HG03159 (cell line): ENCODE data around the gene SLCO3A1.
"Not testable (repeated sequence)": the region's sequence is repeated elsewhere in the genome, so short reads cannot be mapped to it uniquely, and the experiment has no call there.

ENCODE experiments used
- ATAC-seq: cut with Tn5 transposase; IDR thresholded peaks from one replicate; pipeline ENCODE4 v1.9.1; 2021; ENCODE audit warnings: mild to moderate bottlenecking, moderate library complexity; ENCODE audit not compliant: unreplicated experiment

Gene SLCO3A1

DNA sequence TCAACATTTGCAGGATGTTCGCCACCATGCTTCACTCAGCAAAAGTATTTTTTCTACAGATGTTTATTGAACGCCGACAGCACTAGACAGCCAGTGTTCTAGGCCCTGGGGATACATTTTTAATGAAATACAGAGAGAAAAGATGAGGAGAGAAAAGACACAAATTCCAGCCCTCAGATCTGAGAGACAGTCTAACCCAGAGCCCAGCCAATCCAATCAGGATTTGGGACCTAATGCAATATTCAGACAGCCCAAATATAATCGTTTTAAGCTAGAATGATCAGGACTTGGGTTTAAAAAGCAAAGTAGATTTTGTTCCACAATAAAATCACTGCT is 174.8 kb downstream of the SLCO3A1 start:
- ATAC-seq, result no peak

DNA sequence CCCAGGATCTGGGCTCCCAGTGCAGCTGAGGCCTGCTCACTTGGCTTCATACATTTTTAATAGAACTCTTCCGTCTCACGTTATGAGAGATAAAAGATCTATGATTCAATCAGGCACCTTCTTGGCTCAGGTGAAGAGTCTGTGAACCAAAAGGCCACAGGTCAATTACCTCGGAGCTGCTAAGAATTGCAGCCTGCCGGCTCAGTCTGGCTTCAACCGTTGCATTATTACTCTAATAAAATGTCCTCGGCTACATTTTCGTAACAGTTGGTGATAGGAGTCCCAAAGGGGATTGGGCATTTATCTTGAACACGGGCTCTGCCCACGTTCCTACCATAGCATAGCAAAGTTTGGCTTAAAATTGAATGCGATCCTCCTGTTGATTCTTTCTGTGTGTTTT is 176.3 kb downstream of the SLCO3A1 start:
- no peak for ATAC-seq

- no peak for ATAC-seq
Observed at GRCh38 chr15:92033314-92033713, 179.8 kb downstream of the SLCO3A1 start.

DNA sequence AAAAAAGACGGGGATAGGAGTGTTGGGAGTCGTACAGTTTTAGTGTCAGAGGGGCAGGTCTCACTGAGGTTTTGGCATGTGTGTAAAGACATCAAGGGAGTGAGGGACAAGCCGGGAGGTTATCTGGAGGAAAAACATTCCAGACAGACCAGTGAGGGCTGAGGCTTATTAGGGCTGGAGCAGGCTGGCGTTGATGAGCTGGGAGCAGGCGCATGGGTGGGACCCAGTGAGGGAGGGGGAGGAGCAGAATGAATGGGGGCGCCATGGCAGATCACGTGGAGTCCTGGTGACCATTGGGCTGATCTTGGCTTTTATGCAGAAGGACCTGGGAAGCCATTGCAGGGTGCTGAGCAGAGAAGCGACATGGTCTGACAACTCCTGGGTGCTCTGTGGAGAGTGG is 180.2 kb downstream of the SLCO3A1 start:
- no peak for ATAC-seq

DNA sequence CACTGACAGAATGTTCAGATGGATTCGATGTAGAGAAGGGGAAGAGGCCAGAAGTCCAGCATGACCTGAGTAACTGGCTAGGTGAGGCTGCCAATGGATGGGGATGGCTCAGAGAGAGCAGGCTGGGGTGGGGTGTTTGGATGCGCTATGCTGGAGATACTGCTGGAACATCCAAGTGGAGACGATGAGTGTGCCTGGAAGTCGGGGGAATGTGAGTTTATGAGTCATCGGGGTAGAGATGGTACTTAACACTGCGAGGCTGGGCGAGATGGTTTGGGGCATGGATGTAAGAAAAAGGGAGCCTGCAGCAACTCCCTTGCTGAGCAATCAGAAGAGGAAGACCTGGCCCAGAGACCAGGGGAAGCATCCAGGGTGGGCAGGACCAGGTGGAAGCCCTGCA is 180.7 kb downstream of the SLCO3A1 start:
- ATAC-seq, result no peak

- ATAC-seq, result no peak
Observed at GRCh38 chr15:92035551-92035950, 182.0 kb downstream of the SLCO3A1 start.

DNA sequence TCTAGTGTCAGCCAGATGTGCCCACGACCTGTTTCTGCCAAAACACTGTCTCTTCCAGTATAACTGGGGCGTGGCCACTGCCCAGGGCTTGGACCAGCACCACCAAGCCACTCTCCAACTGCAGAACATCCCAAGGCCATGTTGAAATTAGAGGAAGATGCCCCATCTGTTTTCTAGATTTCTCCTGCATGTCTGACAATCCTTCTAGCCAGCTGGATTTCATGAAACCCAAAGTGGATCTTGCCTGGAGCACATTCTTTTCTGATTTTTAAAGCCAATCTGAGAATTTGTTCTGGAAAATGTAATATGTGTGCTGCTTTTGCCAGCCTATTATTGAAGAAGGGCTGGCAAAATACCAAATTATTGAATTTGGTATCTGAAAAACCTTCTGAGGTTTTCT is 182.5 kb downstream of the SLCO3A1 start:
- ATAC-seq, result no peak

GRCh38 chr15:92037491-92037890 is 184.0 kb downstream of the SLCO3A1 start:
- no peak for ATAC-seq

DNA sequence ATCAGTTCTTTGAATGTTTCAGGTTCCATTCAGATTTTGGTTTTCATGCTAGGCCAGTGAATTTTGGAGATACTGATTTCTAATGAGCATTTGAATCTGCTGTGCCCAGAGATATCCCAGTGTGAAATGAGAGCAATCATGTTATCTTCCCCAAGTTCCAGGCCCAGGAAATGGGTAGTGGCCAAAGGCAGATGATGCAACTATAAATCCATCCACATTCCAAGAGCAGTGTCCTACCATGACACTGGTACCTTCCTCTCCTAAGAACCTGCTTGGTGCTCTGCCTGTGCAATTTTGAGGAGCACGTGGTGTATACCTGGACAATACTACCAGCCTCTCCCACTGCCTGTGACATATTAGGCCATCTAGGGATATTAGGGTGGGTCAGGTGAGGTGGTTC is 186.8 kb downstream of the SLCO3A1 start:
- no peak for ATAC-seq

- ATAC-seq, result no peak
Observed at GRCh38 chr15:92041371-92041770, 187.9 kb downstream of the SLCO3A1 start.

GRCh38 chr15:92043283-92043682 is 189.8 kb downstream of the SLCO3A1 start:
- no peak for ATAC-seq

DNA sequence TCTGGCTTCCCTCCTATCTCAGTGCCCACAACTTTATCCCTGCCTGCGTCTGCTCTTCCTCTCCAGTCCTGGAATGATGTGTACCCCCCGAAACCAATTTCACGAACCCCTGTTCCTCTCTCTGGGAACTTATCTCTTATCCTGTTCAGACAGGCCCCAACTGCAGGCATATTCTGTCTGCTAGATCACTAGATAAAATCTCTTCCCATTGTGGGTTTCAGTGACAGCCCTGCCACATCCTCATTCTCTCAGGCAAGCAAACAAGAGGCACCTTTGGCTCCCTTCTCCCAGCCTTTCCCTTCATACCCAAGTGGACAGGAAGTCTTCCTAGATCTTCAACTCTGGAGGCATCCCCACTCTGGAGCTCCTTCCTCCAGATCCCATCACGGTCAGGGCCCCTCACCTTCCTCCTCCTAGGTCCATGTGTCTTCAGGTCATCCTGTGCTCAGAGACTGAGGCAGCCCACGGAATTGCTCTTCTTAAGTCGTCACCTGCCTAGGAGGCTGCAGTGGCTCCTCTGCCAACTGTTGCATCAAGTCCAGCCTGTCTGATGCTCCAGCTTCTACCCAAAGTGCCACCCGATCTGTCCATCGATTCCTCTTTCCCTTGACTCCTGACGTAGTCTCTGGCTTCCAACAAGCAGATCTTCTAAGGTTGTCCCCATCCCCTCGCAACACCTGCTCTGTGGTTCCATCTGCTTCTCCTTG is 190.8 kb downstream of the SLCO3A1 start:
- ATAC-seq, result no peak

GRCh38 chr15:92047900-92048299 is 194.4 kb downstream of the SLCO3A1 start:
- no peak for ATAC-seq

GRCh38 chr15:92048739-92049138 is 195.2 kb downstream of the SLCO3A1 start:
- ATAC-seq, result no peak

DNA sequence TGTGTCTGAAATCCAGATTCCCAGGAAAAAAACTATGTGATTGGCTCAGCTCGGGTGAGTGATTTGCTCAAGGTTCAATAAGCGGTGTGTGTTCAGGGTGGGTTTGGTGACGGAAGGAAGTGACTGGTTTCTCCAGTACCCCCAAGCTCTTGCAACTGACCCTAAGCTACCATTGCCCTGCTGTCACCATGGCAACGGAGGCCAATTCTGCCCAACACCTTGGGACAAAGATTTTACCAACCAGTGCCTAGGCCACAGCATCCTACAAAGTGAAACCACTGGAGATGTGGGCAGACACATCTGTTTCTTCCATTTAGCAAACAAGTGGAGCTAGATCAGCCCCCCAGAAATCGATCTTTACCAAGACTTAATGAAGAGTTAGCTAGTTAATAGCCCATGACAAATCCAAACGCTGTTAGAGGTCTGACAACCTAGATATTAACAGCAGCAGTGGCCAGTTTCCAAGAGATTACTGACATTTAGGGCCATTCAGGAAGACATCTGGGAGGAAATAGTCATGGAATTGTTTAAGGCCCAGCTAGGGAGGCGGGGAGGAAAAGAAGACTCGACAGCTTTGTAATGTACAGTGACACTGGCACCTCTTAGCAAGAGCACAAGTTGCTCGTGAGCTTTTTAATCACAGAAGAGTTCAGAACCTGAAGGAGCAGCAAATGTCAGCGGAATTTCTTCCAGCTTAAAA is 195.9 kb downstream of the SLCO3A1 start:
- ATAC-seq, result no peak

DNA sequence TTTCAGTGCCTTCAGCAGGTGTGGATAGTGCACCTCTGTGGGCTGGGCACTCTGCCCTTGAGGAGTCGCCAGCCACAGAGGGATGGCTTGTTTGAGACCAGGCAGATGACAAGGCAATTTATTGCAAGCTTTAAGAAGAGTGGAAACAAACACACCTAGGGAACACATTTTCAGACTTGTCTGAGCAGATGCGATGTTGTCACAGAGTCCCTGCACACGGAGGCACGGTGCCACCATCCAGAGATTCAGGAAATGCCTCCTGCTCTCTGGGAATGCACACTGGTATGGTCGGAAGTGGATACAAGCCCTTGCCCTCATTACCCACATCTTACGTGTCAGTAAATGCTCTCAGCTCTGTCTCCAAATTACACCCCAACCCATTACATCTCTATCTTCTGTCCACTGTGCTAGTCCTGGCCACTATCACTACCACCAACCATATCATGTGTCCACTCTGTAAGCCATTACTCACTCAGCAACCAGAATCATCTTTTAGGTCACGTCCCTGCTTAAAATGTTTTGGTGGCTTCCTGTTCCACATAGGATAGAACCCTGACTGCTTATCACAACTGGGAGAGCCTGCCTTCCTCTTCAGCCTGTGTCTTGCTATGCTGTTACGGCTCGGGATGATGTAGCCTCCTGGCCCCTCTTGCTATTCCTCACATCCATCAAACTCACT is 196.9 kb downstream of the SLCO3A1 start:
- ATAC-seq, result no peak

DNA sequence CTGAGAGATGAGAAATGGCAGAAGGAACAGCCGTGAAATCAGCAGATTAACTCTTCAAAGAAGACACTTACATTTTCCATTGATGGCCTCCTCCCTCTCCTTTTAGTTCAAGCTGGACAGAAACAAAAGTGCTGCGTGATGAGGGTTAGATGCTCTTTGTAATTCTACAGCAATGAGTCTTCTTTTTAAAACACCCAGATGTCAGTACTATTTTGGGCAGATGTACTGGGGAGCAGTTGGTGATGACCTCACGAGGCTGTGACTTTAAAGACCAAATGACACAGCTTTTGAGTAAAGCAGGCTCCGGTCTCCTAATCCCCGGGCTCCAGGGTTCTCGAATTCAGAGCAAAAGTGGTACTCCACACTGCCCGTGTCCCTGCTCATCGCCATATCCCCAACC is 198.2 kb downstream of the SLCO3A1 start:
- no peak for ATAC-seq

DNA sequence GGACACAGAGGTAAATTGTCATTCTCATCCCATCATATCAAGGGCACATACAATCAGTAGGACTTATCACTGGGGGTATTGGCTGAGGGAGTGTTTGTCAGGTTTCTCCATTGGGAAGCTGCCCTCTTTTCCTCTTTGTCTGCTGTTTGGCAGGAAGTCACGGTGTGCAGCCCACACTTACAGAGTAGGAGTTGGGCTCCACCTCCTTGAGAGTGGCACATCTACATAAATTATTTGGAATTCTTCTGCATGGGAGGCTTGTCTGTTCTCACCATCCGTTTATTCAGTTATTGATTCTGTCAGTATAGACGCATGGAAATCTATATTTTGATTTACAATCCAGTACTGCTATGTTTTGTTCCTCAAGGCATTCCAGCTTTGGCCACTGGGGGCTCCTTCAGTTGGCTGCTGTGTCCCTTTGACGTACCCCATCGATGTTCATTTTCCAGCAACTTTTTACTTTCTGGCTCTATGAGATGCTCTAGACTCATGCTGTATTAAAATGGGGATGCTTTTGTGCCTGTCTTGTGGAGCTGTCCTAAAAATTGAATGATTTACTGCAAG is 200.3 kb downstream of the SLCO3A1 start:
- ATAC-seq, result no peak

DNA sequence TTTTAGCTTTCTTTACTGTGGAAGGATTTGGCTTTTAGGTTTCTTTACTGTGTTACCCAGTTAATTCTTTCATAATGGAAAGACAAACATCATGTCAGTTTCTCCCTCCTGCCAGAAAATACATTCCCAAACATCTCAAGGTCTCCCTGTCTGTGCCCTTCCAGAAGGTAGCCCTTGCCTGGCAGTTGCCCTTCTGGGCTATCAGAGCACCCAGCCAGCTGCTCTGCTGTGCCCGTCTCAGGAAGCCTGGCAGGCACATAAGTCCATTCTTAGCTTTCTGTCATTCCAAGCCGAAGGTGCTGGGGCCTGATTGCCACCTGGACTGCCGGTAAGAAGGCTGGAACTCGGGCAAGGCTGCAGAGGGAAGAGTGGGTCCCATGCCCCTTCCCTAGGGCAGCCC is 203.4 kb downstream of the SLCO3A1 start:
- ATAC-seq, result no peak

DNA sequence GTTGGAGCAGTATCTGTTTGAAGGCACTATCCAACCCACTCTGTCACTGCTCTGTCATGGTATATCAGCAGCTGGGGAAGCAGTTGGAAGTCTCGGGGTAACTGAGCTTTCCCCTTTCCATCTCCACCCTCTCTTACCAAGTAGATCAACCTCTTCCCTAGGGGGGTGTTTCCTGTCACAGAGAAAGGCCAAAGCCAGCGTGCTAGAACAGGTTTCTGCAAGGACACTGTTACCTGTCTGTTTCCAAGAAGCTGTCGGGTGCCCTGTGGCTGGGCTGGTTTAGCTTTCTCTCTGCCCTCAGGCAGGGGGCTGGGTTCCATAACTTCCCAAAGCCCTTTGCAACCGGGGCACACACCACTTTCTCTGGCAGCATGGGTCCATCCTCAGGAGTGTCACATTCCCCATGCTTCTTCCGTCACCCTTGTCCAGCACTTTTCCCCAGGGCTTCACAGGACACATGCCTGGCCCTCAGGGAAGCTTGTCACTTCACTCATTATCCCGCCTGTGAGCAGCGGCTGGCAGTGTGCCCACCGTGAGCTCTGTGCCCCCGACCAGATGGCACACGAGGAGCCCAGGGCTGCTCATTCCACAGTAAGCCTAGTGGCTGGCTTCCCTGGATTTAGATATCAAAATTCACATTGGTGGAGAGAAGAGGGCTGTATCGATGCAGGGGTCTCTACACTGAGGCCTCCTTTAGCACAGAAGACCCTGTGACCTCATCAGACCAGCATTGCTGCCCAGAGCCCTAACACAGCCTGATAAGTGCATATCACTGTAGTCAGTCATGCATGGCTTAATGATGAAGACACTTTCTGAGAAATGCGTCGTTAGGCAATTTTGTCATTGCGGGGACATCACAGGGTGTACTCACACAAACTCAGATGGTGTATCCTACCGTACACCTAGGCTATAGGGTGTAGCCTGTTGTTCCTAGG is 205.8 kb downstream of the SLCO3A1 start:
- no peak for ATAC-seq

GRCh38 chr15:92059971-92060311 is 206.4 kb downstream of the SLCO3A1 start:
- not testable (repeated sequence) for ATAC-seq
